Trophoblast cell (in vitro differentiated cells and primary cell): ENCODE results near the gene GAS2L3.
A peak's percentile ranks its signal among the peaks of the same experiment; 100 is the strongest.

Source experiments
- DNase-seq, 2 donors: peaks; one replicate each; pipeline ENCODE4 v3.0.0-alpha.2; 2016
- H2AFZ ChIP-seq: 2 replicates; pipeline ENCODE4 v1.6.1; 2013; ENCODE audit warnings: low read length, moderate library complexity, mild to moderate bottlenecking; ENCODE audit not compliant: insufficient read depth, poor library complexity
- H2AK5ac ChIP-seq: 2 replicates; pipeline ENCODE4 v1.6.1; 2013; ENCODE audit warnings: mild to moderate bottlenecking, low read length
- H2BK120ac ChIP-seq: 2 replicates; pipeline ENCODE4 v1.6.1; 2013; ENCODE audit warnings: low read length, mild to moderate bottlenecking, moderate library complexity; ENCODE audit not compliant: insufficient read depth, poor library complexity
- H2BK12ac ChIP-seq: 2 replicates; pipeline ENCODE4 v1.6.1; 2013; ENCODE audit warnings: mild to moderate bottlenecking, low read length, moderate library complexity
- H2BK5ac ChIP-seq: 2 replicates; pipeline ENCODE4 v1.6.1; 2013; ENCODE audit warnings: low read length, low read depth, moderate library complexity, mild to moderate bottlenecking; ENCODE audit not compliant: poor library complexity
- H3K14ac ChIP-seq: 2 replicates; pipeline ENCODE4 v1.6.1; 2013; ENCODE audit warnings: mild to moderate bottlenecking, low read length
- H3K18ac ChIP-seq: 2 replicates; pipeline ENCODE4 v1.6.1; 2013; ENCODE audit warnings: mild to moderate bottlenecking, low read length
- H3K23ac ChIP-seq: 2 replicates; pipeline ENCODE4 v1.6.1; 2013; ENCODE audit warnings: low read length
- H3K27ac ChIP-seq: 2 replicates; pipeline ENCODE4 v1.5.1; 2013; ENCODE audit warnings: low read depth, mild to moderate bottlenecking, inconsistent platforms, low read length, moderate library complexity
- H3K27me3 ChIP-seq: 2 replicates; pipeline ENCODE4 v1.6.1; 2013; ENCODE audit warnings: inconsistent platforms, mild to moderate bottlenecking, low read length, moderate library complexity; ENCODE audit not compliant: insufficient read depth
- H3K36me3 ChIP-seq, 2 experiments: 1 replicate in 1 of 2; 2 replicates in 1 of 2; pipeline ENCODE4 v1.6.1; 2013; ENCODE audit warnings: low read length in 2 of 2, mild to moderate bottlenecking in 2 of 2, moderate library complexity in 1 of 2; ENCODE audit not compliant: insufficient read depth in 2 of 2, control insufficient read depth in 1 of 2
- H3K4ac ChIP-seq: 2 replicates; pipeline ENCODE4 v1.6.1; 2013; ENCODE audit warnings: low read depth, mild to moderate bottlenecking, low read length, moderate library complexity
- H3K4me1 ChIP-seq, 2 experiments: 1 replicate in 1 of 2; 2 replicates in 1 of 2; pipeline ENCODE4 v1.6.1; 2013; ENCODE audit warnings: low read length in 2 of 2, mild to moderate bottlenecking in 2 of 2, moderate library complexity in 1 of 2; ENCODE audit not compliant: insufficient read depth in 2 of 2, control insufficient read depth in 1 of 2
- H3K4me2 ChIP-seq: 2 replicates; pipeline ENCODE4 v1.6.1; 2013; ENCODE audit warnings: inconsistent platforms, mild to moderate bottlenecking, low read length, moderate library complexity
- H3K4me3 ChIP-seq: 2 replicates; pipeline ENCODE4 v1.5.1; 2013; ENCODE audit warnings: mild to moderate bottlenecking, low read depth, low read length, inconsistent platforms
- H3K79me1 ChIP-seq: one replicate; pipeline ENCODE4 v1.6.1; 2013; ENCODE audit warnings: low read length
- H3K79me2 ChIP-seq: 2 replicates; pipeline ENCODE4 v1.6.1; 2013; ENCODE audit warnings: low read length, mild to moderate bottlenecking; ENCODE audit not compliant: control insufficient read depth, insufficient read depth, poor library complexity
- H3K9ac ChIP-seq: 2 replicates; pipeline ENCODE4 v1.6.1; 2013; ENCODE audit warnings: mild to moderate bottlenecking, low read length
- H3K9me3 ChIP-seq: 2 replicates; pipeline ENCODE4 v1.6.1; 2013; ENCODE audit warnings: low read depth, mild to moderate bottlenecking, control low read depth, inconsistent platforms, low read length; ENCODE audit not compliant: insufficient read depth
- H4K12ac ChIP-seq: 2 replicates; pipeline ENCODE4 v1.6.1; 2013; ENCODE audit warnings: low read depth, mild to moderate bottlenecking, low read length, moderate library complexity
- H4K8ac ChIP-seq: 2 replicates; pipeline ENCODE4 v1.6.1; 2013; ENCODE audit warnings: low read depth, mild to moderate bottlenecking, low read length, moderate library complexity
- H4K91ac ChIP-seq: one replicate; pipeline ENCODE4 v1.6.1; 2013; ENCODE audit warnings: low read depth, mild to moderate bottlenecking, low read length, moderate library complexity
- WGBS: extraction: QIAGEN DNeasy Blood & Tissue Kit; methylation state at CpG from one replicate; pipeline ENCODE4 v1.1.7; 2013; ENCODE audit warnings: missing lambda C conversion rate; ENCODE audit not compliant: insufficient read length, insufficient coverage; ENCODE audit errors: extremely low coverage; 5-methylcytosine and 5-hydroxymethylcytosine counted together

The GAS2L3 gene

DNA sequence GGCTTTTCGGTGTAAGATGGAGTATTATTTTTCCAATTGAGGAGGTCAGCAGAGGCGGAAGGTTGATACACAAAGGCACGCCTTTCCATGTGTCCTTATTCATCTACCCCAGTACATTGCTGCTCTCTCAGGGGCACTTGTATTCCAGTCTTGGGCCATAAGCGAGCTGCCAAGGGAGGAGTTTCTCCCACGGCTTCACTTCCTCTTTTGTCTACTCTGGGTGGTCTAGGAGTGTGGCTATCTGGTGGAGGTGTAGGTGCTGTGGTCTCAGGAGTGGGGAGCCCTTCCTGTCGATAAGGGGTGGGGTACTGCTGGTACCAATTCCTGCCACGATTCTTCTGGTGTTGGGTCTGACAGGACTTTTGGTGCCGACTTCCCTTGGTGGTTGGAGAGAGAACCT is 73.4 kb downstream of the GAS2L3 start:
- Histone ChIP-seq H2AK5ac (no peak overlapping the region), H2BK120ac (no peak overlapping the region), H3K4me3 (no peak overlapping the region), H4K12ac (no peak overlapping the region), H2BK5ac (no peak overlapping the region), H3K79me1 (no peaks in the 10 kb centered on the region), H3K23ac (no peak overlapping the region), H3K36me3 (peaks cover 0 to 2% of the 10 kb centered on the region in 2 experiments), H4K91ac (no peak overlapping the region), H3K4ac (no peak overlapping the region), H3K27me3 (no peaks in the 10 kb centered on the region), H3K27ac (no peak overlapping the region), H3K79me2 (no peaks in the 10 kb centered on the region), H4K8ac (no peak overlapping the region), H2AFZ (no peak overlapping the region), H3K4me2 (no peak overlapping the region), H2BK12ac (no peak overlapping the region), H3K18ac (no peak overlapping the region), H3K9ac (no peak overlapping the region), H3K9me3 (peaks cover 6% of the 10 kb centered on the region), H3K14ac (no peak overlapping the region), H3K4me1 (no peaks in the 10 kb centered on the region)
- no CpG with 5 or more reads among the region's 8 CpGs for WGBS
- no peak for DNase-seq

- no peak overlapping the region for H3K4me3 ChIP-seq
- H2BK5ac ChIP-seq: no peak overlapping the region
- no peak for DNase-seq
- no CpG with 5 or more reads among the region's 3 CpGs for WGBS
- H3K23ac ChIP-seq: no peak overlapping the region
- no peaks in the 10 kb centered on the region for H3K79me2 ChIP-seq
- no peak overlapping the region for H2BK120ac ChIP-seq
- peaks cover 0 to 2% of the 10 kb centered on the region in 2 experiments for H3K36me3 ChIP-seq
- no peak overlapping the region for H3K4me2 ChIP-seq
- H3K4me1 ChIP-seq: peaks cover 0 to 1% of the 10 kb centered on the region in 2 experiments
- no peak overlapping the region for H2AFZ ChIP-seq
- no peak overlapping the region for H3K4ac ChIP-seq
- H4K8ac ChIP-seq: no peak overlapping the region
- no peaks in the 10 kb centered on the region for H3K27me3 ChIP-seq
- no peak overlapping the region for H3K14ac ChIP-seq
- H4K12ac ChIP-seq: no peak overlapping the region
- no peak overlapping the region for H2BK12ac ChIP-seq
- no peak overlapping the region for H2AK5ac ChIP-seq
- H3K9ac ChIP-seq: no peak overlapping the region
- H3K18ac ChIP-seq: no peak overlapping the region
- no peaks in the 10 kb centered on the region for H3K9me3 ChIP-seq
- peaks cover 2% of the 10 kb centered on the region for H3K79me1 ChIP-seq
- H4K91ac ChIP-seq: peak overlapping the region; percentile 5
- H3K27ac ChIP-seq: no peak overlapping the region
Measured at GRCh38 chr12:100651108-100651507, 77.6 kb downstream of the GAS2L3 start.

DNA sequence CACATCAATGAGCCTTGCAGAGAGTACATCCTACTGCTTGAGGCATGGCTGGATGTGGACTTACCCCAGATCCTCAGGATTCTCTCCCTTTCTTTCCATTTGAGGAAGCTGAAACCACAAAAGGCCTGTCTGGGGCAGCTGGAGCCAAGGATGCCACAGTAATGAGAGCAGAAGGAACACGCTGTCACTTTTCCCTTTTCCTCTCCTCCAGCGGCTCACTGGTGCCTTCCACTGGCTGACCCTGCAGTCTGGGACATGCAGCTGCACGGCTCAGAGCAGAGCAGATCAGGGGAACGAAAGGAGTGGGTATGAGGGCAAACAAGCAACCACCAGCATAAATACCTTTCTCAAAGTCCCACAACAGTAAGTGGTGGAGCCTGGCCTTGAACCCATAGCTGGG is 78.2 kb downstream of the GAS2L3 start:
- no CpG with 5 or more reads among the region's 4 CpGs for WGBS
- no peaks in the 10 kb centered on the region for H3K27me3 ChIP-seq

GRCh38 chr12:100652488-100652887 is 79.0 kb downstream of the GAS2L3 start:
- H2BK5ac ChIP-seq: no peak overlapping the region
- H2BK120ac ChIP-seq: no peak overlapping the region
- no peak overlapping the region for H3K23ac ChIP-seq
- H2AFZ ChIP-seq: no peak overlapping the region
- H3K36me3 ChIP-seq: no peaks in the 10 kb centered on the region
- H2AK5ac ChIP-seq: no peak overlapping the region
- no peaks in the 10 kb centered on the region for H3K27me3 ChIP-seq
- no peak overlapping the region for H3K4ac ChIP-seq
- no peaks in the 10 kb centered on the region for H3K79me2 ChIP-seq
- DNase-seq: no peak
- no peak overlapping the region for H3K18ac ChIP-seq
- H3K79me1 ChIP-seq: peaks cover 2% of the 10 kb centered on the region
- no peak overlapping the region for H4K12ac ChIP-seq
- no peak overlapping the region for H4K8ac ChIP-seq
- no peak overlapping the region for H4K91ac ChIP-seq
- H3K9ac ChIP-seq: no peak overlapping the region
- no peaks in the 10 kb centered on the region for H3K9me3 ChIP-seq
- no CpG with 5 or more reads among the region's 3 CpGs for WGBS
- no peak overlapping the region for H3K27ac ChIP-seq
- no peak overlapping the region for H3K4me3 ChIP-seq
- no peak overlapping the region for H2BK12ac ChIP-seq
- no peak overlapping the region for H3K14ac ChIP-seq
- no peak overlapping the region for H3K4me2 ChIP-seq
- peaks cover 0 to 3% of the 10 kb centered on the region in 2 experiments for H3K4me1 ChIP-seq

More for the DNA sequence above, 78.2 kb downstream of the GAS2L3 start:
- Histone ChIP-seq H2AFZ (no peak overlapping the region), H3K79me1 (peaks cover 2% of the 10 kb centered on the region), H3K4me2 (no peak overlapping the region), H2BK5ac (no peak overlapping the region), H3K14ac (no peak overlapping the region), H3K36me3 (peaks cover 0 to 2% of the 10 kb centered on the region in 2 experiments), H4K12ac (no peak overlapping the region), H3K9me3 (no peaks in the 10 kb centered on the region), H3K27ac (no peak overlapping the region), H2AK5ac (no peak overlapping the region), H3K23ac (no peak overlapping the region), H3K4me3 (no peak overlapping the region), H3K18ac (no peak overlapping the region), H4K8ac (no peak overlapping the region), H2BK120ac (no peak overlapping the region), H3K9ac (no peak overlapping the region), H4K91ac (no peak overlapping the region), H3K4me1 (peaks cover 0 to 3% of the 10 kb centered on the region in 2 experiments), H3K79me2 (no peaks in the 10 kb centered on the region), H3K4ac (no peak overlapping the region), H2BK12ac (no peak overlapping the region)
- no peak for DNase-seq
